BLaER1 (cell line): Measurements from ENCODE around the gene GPC6.

ENCODE experiments used
- H3K27ac ChIP-seq: shearing (Covaris generic); formaldehyde crosslinking; 2 replicates; pipeline ENCODE4 v1.8.1; 2022
- H3K27me3 ChIP-seq: shearing (Covaris generic); formaldehyde crosslinking; 2 replicates; pipeline ENCODE4 v1.8.1; 2022
- H3K36me3 ChIP-seq: shearing (Covaris generic); formaldehyde crosslinking; 2 replicates; pipeline ENCODE4 v1.8.1; 2022
- H3K4me1 ChIP-seq: shearing (Covaris generic); formaldehyde crosslinking; 2 replicates; pipeline ENCODE4 v1.8.1; 2022
- H3K4me2 ChIP-seq: shearing (Covaris generic); formaldehyde crosslinking; 2 replicates; pipeline ENCODE4 v1.8.1; 2022
- H3K4me3 ChIP-seq: shearing (Covaris generic); formaldehyde crosslinking; 2 replicates; pipeline ENCODE4 v1.8.1; 2022
- H3K9ac ChIP-seq: shearing (Covaris generic); formaldehyde crosslinking; 2 replicates; pipeline ENCODE4 v1.8.1; 2022
- H3K9me3 ChIP-seq: shearing (Covaris generic); formaldehyde crosslinking; 2 replicates; pipeline ENCODE4 v1.8.1; 2022
- H4K20me1 ChIP-seq: shearing (Covaris generic); formaldehyde crosslinking; 2 replicates; pipeline ENCODE4 v1.8.1; 2022
- Cebpa-rat ChIP-seq: shearing (Covaris generic); IDR thresholded peaks from 2 replicates; pipeline ENCODE4 v1.8.1; 2022

GPC6 gene

DNA sequence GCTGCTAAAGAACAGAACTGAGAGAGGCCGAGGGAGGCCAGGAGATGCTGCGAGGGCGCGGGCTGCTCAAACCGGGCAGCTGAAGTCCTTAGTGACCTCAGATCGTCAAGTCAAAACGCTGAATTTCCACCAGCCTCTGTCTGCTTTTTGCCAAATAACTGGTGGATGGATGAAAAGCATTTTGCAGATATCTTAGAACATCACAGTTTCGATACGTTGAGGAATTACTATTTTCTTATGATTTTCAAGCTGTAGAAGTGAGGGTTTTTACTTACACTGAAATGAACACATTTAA lies 2.0 kb downstream of the GPC6 start:
- H3K4me1 ChIP-seq, result no peaks in the 10 kb centered on the region
- no peak overlapping the region for H3K27ac ChIP-seq
- no peaks in the 10 kb centered on the region for H3K27me3 ChIP-seq
- no peak overlapping the region for H3K9ac ChIP-seq
- peaks cover 25% of the 10 kb centered on the region for H3K9me3 ChIP-seq
- H4K20me1 ChIP-seq, result no peaks in the 10 kb centered on the region
- no peak overlapping the region for H3K4me3 ChIP-seq
- H3K36me3 ChIP-seq, result no peaks in the 10 kb centered on the region
- no peak for TF ChIP-seq Cebpa-rat
- no peak overlapping the region for H3K4me2 ChIP-seq

DNA sequence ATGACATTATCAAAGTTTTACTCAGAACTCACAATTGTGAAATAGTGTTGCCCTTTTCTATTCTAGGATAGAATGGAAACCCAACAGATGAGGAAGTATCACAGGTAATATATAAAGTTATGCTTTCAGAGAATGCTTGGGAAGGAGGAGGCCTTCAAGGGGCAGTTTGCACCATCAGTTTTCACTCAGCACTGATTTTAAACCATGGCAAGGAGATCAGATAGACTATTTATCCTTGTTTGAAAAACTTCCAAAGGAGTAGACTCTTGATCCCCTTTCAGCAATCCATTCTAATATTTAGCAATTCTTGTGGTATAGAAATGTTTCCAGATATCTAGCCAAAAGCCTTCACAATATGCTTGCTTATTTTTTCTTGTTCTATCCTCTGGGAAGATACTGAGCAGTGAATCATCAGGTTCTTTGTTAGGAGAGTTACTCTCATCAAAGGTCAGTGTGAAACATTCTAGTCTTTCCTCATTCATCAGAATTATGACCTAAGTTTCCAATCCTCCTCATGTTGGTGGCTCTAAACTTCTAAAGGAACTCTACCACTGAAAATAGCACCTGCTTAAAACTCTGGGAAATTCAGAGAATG lies 3.8 kb downstream of the GPC6 start:
- no peaks in the 10 kb centered on the region for H3K36me3 ChIP-seq
- no peaks in the 10 kb centered on the region for H3K27me3 ChIP-seq
- no peak overlapping the region for H3K9ac ChIP-seq
- TF ChIP-seq Cebpa-rat, result no peak
- no peaks in the 10 kb centered on the region for H3K4me1 ChIP-seq
- H4K20me1 ChIP-seq, result no peaks in the 10 kb centered on the region
- no peak overlapping the region for H3K27ac ChIP-seq
- no peak overlapping the region for H3K4me3 ChIP-seq
- H3K4me2 ChIP-seq, result no peak overlapping the region
- peaks cover 29% of the 10 kb centered on the region for H3K9me3 ChIP-seq

DNA sequence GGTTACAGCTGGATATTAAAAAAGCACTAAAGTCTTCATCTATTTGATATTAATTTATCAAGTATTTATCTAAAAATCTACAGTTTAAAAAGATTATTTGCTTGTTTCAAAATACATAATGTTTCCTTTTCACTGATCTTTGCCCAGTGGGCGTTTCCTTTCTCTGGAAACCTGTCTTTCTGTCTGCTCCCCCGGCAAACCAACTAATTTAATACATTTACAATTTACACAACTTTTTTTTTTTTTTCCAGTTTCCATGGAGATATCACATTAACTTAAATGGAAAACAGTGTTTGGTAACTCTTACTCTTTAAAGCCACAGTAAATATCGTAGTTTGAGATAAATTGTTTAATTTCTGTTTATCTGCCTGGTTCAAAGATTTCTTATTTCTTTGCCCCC lies 5.3 kb downstream of the GPC6 start:
- no peak overlapping the region for H3K27ac ChIP-seq
- no peak overlapping the region for H3K4me2 ChIP-seq
- H3K9ac ChIP-seq, result no peak overlapping the region
- H4K20me1 ChIP-seq, result no peaks in the 10 kb centered on the region
- no peaks in the 10 kb centered on the region for H3K36me3 ChIP-seq
- no peaks in the 10 kb centered on the region for H3K4me1 ChIP-seq
- no peak for TF ChIP-seq Cebpa-rat
- no peaks in the 10 kb centered on the region for H3K27me3 ChIP-seq
- peaks cover 26% of the 10 kb centered on the region for H3K9me3 ChIP-seq
- H3K4me3 ChIP-seq, result no peak overlapping the region

DNA sequence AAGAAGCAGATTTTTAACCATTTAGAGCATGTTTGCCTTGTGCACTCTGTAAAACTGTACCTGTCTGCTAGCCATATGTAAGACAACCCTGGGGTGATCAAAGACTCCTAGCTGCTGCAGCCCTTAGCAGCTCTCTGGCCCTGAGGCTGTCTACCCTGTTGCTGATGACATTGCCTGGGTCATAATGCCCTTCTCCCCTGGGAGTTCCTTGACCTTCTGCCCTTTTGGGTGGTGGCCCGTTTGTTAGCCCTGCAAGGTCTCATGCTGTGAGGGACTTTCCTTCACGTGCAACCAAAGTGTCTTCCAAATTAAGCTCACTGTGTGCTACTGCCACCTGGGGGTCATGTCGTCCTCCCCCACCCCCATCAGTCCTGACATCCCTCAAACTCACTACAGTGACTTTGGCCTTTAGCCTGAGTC lies 7.4 kb downstream of the GPC6 start:
- Histone ChIP-seq H3K27ac (no peak overlapping the region), H3K36me3 (no peaks in the 10 kb centered on the region), H3K4me2 (no peak overlapping the region), H3K9ac (no peak overlapping the region), H4K20me1 (no peaks in the 10 kb centered on the region), H3K9me3 (peaks cover 21% of the 10 kb centered on the region), H3K27me3 (no peaks in the 10 kb centered on the region), H3K4me1 (no peaks in the 10 kb centered on the region), H3K4me3 (no peak overlapping the region)
- no peak for TF ChIP-seq Cebpa-rat

DNA sequence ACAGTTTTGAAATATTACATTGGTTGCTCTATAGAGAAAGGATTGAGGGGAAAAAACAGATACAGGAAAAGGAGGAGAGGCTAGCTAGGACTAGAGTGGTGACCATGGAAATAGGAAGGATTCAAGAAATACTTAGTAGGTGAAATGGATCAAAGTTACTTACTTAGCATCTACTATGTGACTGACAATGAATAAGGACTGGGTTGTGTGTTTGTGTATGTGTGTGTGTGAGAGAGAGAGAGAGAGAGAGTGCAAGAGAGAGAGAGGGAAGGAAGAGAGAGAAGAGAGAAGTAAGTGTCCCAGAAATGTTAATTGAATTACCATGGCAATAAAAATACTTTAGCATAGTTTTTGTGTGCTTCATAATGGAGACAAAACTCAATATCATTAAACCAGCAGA lies 7.9 kb downstream of the GPC6 start:
- H3K9ac ChIP-seq, result no peak overlapping the region
- no peak overlapping the region for H3K4me2 ChIP-seq
- H3K4me3 ChIP-seq, result no peak overlapping the region
- no peaks in the 10 kb centered on the region for H3K4me1 ChIP-seq
- no peak overlapping the region for H3K27ac ChIP-seq
- H3K9me3 ChIP-seq, result peaks cover 22% of the 10 kb centered on the region
- no peaks in the 10 kb centered on the region for H3K36me3 ChIP-seq
- TF ChIP-seq Cebpa-rat, result no peak
- H4K20me1 ChIP-seq, result no peaks in the 10 kb centered on the region
- no peaks in the 10 kb centered on the region for H3K27me3 ChIP-seq

DNA sequence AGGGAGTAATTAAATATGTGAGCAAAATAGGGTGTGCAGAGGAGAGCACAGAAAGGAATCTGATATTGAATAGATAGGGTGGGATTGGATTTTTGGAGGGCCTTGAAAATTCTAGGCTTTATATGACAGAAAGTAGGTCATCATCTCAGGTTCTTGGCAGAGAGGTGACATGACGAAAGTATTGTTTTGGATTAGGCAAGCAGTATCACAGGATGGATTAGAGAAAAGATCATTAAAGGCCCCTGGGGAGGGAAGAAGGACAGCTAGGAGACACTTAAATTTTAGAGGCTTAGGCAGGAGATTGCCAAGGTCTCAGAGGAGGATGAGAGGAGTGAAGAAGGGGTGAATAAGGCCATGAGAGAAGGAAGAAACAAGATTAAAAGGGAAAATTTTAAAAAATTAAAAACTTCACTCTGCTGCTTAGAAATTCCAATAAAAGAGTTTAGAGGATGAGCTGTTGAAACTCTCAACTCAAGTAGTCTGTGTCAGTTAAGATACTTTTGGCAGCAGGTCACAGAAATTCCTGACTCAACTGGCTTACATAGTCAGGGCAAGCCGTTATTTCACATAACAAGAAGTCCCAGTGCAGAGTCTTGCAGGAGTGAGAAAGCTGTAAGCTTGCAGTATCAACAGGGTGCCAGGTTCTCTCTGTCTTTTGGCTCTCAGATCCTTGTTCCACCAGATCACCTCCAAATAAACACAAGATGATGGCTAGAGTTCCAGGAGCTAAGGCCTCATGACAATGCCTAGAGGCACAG lies 8.8 kb downstream of the GPC6 start:
- H3K36me3 ChIP-seq, result no peaks in the 10 kb centered on the region
- no peak for TF ChIP-seq Cebpa-rat
- H3K4me3 ChIP-seq, result no peak overlapping the region
- H3K9me3 ChIP-seq, result peaks cover 26% of the 10 kb centered on the region
- no peaks in the 10 kb centered on the region for H3K27me3 ChIP-seq
- H3K9ac ChIP-seq, result no peak overlapping the region
- H3K4me1 ChIP-seq, result no peaks in the 10 kb centered on the region
- no peak overlapping the region for H3K27ac ChIP-seq
- no peaks in the 10 kb centered on the region for H4K20me1 ChIP-seq
- no peak overlapping the region for H3K4me2 ChIP-seq

DNA sequence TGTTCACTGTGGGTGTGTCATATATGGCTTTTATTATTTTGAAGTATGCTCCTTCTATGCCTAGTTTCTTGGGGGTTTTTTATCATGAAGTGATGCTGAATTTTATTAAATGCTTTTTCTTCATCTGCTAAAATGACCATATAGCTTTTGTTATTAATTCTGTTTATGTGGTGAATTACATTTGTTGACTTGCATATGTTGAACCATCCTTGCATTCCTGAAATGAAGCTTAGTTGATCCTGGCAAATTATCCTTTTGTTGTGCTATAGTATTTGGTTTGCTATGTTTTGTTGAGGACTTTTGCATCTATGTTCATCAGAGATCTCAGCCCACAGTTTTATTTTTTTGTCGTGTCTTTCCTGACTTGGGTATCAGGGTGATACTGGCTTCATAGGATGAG lies 12.1 kb downstream of the GPC6 start:
- no peak overlapping the region for H3K4me3 ChIP-seq
- H3K9me3 ChIP-seq, result peaks cover 21% of the 10 kb centered on the region
- no peaks in the 10 kb centered on the region for H4K20me1 ChIP-seq
- H3K4me2 ChIP-seq, result no peak overlapping the region
- no peaks in the 10 kb centered on the region for H3K27me3 ChIP-seq
- no peaks in the 10 kb centered on the region for H3K36me3 ChIP-seq
- no peak for TF ChIP-seq Cebpa-rat
- peaks cover under 1% of the 10 kb centered on the region; the same call in 1 of the 2 replicates for H3K4me1 ChIP-seq
- no peak overlapping the region for H3K27ac ChIP-seq
- no peak overlapping the region for H3K9ac ChIP-seq

DNA sequence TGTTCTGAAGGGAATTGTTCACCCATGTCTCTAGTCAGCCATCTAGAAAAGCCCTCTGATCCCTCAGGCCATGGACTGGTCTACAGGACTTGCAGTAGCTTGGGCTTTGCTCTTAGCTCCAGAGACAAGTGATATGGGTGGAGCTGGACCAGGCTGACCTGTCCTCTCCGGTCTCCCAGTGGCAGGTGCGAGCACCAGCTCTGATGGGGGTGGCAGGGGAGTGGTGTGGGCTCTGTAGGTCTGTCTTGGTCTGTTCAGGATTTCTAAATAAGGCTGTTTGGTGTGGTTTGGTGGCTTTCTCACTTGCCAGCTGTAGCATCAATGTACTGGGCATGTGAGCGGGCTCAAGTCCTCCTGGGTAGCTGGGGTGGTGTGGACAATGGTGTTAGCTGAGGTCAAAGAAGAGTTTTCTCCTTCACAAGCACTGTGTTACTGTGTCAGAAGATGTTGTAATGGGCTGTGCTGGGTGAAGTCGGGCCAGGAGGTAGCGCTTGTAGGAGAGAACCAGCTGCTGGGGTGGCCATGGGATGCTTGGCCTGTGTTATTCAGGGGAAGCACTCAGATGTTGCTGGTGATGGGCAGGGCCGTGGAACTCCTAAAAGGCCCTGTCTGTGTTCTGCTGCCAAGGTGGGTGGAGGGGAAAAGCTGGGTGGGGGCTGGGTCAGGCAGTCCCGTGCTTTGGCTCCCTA lies 16.9 kb downstream of the GPC6 start:
- no peaks in the 10 kb centered on the region for H3K36me3 ChIP-seq
- no peak overlapping the region for H3K4me3 ChIP-seq
- no peaks in the 10 kb centered on the region for H4K20me1 ChIP-seq
- H3K9me3 ChIP-seq, result peaks cover 10% of the 10 kb centered on the region; the same call in 1 of the 2 replicates
- no peak for TF ChIP-seq Cebpa-rat
- no peak overlapping the region for H3K9ac ChIP-seq
- no peaks in the 10 kb centered on the region for H3K27me3 ChIP-seq
- peaks cover 6% of the 10 kb centered on the region for H3K4me1 ChIP-seq
- peak overlapping the region; percentile 55 for H3K4me2 ChIP-seq
- no peak overlapping the region for H3K27ac ChIP-seq

DNA sequence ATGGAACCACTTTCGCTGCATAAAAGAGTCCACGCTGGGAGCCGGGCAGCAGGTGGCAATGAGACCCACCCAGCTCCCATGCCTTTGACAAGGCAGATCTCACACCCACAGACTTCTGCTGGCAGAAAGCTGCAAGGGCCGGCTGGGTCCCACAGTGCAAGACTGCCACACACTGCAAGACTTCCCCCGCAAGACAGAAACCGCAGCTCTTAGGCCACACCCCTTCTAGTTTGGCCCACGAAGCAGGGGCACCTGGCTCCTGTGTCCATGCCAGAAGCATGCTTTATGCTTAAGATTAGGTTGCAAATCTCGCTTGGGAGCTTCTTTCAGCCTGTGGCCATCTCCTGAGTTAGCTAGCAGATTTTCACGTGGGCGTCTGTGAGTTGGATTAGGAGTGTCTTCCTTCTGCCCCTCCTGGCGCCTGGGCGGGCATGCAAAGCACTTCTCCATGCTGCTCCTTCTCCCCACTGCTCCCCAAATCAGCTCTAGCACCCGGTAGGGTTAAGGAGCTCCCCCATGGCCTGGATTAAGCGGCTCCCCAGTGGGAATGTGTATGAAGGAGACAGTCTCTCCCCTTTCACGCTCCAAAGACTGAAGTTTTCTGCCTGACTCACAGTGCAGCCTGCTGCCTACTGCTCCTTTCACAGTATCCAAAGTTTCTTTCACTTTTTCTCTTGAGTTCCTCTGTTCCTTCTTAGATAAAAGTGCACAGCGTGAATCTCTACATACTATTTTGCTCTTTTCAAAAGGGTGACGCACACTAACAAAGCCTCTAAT lies 17.7 kb downstream of the GPC6 start:
- no peak for TF ChIP-seq Cebpa-rat
- peaks cover 4% of the 10 kb centered on the region; the same call in 1 of the 2 replicates for H3K9me3 ChIP-seq
- no peaks in the 10 kb centered on the region for H3K36me3 ChIP-seq
- H3K4me1 ChIP-seq, result peaks cover 6% of the 10 kb centered on the region
- no peaks in the 10 kb centered on the region for H3K27me3 ChIP-seq
- H3K4me3 ChIP-seq, result peak overlapping the region; percentile 36; the same call in 1 of the 2 replicates
- H4K20me1 ChIP-seq, result no peaks in the 10 kb centered on the region
- peak overlapping the region; percentile 55 for H3K4me2 ChIP-seq
- H3K9ac ChIP-seq, result no peak overlapping the region
- H3K27ac ChIP-seq, result no peak overlapping the region

DNA sequence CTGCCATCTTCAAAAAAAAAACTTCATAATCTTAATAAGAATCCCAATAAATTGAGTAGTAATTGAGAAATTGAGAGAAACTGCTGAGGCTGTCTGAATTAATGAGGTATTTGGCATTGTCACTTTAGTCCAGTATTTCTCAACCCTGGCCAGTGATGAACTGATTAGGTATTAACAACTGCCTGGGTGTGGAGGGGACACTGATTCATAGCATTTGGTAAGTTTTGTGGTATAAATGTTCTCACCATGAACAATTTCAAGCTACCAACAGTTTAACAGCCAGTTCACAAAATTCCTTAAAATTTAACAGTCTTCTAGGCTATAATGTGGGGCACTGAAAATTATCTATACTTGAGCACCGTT lies 18.3 kb downstream of the GPC6 start:
- Histone ChIP-seq H3K27ac (no peak overlapping the region), H3K36me3 (no peaks in the 10 kb centered on the region), H3K4me2 (no peak overlapping the region), H3K9ac (no peak overlapping the region), H3K4me1 (peaks cover 6% of the 10 kb centered on the region), H3K9me3 (peaks cover 2% of the 10 kb centered on the region; the same call in 1 of the 2 replicates), H4K20me1 (no peaks in the 10 kb centered on the region), H3K27me3 (no peaks in the 10 kb centered on the region), H3K4me3 (no peak overlapping the region)
- TF ChIP-seq Cebpa-rat, result no peak
